SHP77 treated with DMSO at 0.1 percent for 48 hours (cell line): ENCODE results near the gene PRR19.

ENCODE experiments used
- DNase-seq: peaks from one replicate; lab custom pipeline; 2025; lab: John Stamatoyannopoulos, UW

The PRR19 gene

DNA sequence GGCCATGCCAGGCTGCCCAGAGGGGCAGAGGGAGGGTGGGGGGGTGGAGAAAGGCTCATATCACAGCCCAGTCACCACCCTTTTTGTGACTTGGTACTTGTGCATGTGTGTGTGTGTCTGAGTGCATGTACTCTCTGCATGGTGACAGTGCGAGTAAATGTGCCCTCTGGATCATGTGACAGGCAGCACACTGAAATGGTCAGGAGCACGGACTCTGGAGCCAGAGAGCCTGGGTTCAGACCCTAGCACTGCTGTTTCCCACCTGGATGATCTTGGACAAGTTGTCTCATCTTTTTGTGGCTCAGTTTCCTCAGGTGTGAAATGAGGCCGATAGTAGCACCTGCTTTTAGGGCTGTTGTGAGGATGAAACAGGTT, 30.9 kb upstream of the PRR19 start:
- DNase-seq = no peak

DNA sequence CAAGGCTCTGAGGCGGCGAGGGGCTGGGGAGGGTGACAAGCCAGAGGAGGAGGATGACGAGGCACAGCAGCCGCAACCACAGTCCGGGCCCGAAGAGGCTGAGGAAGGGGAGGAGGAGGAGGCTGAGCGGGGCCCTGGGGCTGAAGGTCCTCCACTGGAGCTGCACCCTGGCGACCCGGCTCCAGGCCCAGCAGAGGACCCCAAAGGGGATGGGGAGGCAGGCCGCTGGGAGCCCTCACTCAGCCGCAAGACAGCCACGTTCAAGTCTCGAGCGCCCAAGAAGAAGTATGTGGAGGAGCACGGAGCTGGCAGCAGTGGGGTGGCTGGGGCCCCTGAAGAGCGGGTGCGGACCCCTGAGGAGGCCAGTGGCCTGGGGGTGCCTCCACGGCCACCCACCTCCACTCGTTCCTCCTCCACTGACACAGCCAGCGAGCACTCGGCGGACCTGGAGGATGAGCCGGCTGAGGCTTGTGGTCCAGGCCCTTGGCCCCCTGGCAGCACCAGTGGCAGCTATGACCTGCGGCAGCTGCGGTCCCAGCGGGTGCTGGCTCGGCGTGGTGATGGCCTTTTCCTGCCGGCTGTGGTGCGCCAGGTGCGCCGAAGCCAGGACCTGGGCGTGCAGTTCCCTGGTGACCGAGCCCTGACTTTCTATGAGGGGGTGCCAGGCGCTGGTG, 29.9 kb upstream of the PRR19 start:
- DNase-seq = no peak

DNA sequence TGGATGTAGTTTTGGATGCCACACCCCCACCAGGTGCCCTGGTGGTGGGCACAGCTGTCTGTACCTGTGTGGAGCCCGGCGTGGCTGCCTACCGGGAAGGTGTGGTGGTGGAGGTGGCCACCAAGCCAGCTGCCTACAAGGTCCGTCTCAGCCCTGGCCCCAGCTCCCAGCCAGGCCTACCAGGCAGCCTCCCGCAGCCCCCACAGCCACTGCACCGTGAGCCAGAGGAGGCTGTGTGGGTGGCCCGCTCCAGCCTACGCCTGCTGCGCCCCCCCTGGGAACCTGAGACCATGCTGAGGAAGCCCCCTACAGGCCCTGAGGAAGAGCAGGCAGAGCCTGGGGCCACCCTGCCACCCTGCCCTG, 29.4 kb upstream of the PRR19 start:
- no peak for DNase-seq

GRCh38 chr19:42272989-42273406, 28.9 kb upstream of the PRR19 start:
- no peak for DNase-seq

DNA sequence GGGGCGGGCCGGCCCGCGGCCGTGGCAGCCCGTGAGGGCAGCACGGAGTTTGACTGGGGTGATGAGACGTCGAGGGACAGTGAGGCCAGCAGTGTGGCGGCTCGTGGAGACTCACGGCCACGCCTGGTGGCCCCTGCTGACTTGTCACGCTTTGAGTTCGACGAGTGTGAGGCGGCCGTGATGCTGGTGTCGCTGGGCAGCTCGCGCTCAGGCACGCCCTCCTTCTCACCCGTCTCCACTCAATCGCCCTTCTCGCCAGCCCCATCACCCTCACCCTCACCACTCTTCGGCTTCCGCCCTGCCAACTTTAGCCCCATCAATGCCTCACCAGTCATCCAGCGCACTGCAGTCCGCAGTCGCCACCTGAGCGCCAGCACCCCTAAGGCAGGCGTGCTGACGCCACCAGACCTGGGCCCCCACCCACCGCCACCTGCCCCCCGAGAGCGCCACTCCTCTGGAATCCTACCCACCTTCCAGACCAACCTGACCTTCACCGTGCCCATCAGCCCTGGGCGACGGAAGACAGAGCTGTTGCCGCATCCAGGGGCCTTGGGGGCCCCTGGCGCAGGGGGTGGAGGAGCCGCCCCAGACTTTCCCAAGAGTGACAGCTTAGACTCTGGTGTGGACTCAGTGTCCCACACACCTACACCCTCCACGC, 28.4 kb upstream of the PRR19 start:
- DNase-seq = no peak

DNA sequence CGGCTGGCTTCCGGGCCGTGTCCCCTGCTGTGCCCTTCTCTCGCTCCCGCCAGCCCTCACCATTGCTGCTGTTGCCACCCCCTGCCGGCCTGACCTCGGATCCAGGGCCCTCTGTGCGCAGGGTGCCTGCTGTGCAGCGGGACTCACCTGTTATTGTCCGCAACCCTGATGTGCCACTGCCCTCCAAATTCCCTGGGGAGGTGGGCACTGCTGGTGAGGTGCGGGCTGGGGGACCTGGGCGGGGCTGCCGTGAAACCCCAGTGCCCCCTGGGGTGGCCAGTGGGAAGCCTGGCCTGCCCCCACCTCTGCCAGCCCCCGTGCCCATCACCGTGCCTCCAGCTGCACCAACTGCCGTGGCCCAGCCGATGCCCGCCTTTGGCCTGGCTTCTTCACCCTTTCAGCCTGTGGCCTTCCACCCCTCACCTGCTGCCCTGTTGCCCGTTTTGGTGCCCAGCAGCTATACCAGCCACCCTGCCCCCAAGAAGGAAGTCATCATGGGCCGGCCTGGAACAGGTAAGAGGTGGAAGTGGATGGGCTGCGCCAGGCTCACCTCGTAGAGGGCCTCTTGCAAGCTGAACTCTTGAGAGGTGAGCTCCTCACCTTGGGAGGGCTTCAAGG, 27.8 kb upstream of the PRR19 start:
- no peak for DNase-seq

GRCh38 chr19:42275103-42275502, 26.8 kb upstream of the PRR19 start:
- DNase-seq = no peak

- DNase-seq = no peak
Observed at GRCh38 chr19:42275517-42275916, 26.4 kb upstream of the PRR19 start.

- no peak for DNase-seq
Observed at GRCh38 chr19:42276284-42276683, 25.6 kb upstream of the PRR19 start.

GRCh38 chr19:42276821-42277220, 25.1 kb upstream of the PRR19 start:
- no peak for DNase-seq

GRCh38 chr19:42277821-42278451, 24.0 kb upstream of the PRR19 start:
- no peak for DNase-seq

DNA sequence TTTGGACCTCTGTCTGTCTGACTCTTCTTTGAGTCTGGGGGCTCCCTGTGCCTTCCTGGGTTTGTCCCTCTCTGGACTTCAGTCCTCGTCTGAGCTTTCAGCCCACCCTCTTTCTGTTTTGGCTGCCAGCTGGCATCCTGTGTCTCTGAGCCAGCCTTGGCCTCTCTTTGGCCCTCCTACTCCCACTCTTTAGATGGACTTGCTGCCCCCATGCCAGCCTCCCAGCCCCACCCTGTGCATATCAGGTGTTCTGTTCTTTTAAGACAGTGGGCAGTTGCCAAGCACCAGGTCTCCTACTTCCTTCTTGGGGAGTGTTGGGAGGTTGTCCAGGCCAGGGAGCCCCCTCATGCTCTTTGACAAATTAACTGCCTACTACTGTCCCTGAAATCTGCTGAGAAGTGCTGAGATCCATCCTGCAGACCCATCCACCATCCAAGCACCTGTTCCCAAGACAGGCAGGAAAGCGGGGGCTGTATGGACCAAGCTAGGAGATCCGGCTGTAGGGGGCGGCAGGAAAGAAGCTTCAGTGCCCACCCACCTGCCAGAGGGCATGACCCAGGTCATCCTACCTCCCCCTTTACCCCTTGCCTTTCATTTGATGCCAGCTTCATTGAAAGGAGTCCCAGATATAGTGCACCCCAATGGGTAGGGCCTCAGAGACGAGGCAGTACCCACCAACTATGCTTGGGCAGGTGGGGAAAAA, 23.3 kb upstream of the PRR19 start:
- DNase-seq = no peak

- DNase-seq = no peak
Observed at GRCh38 chr19:42279155-42279901, 22.6 kb upstream of the PRR19 start.

DNA sequence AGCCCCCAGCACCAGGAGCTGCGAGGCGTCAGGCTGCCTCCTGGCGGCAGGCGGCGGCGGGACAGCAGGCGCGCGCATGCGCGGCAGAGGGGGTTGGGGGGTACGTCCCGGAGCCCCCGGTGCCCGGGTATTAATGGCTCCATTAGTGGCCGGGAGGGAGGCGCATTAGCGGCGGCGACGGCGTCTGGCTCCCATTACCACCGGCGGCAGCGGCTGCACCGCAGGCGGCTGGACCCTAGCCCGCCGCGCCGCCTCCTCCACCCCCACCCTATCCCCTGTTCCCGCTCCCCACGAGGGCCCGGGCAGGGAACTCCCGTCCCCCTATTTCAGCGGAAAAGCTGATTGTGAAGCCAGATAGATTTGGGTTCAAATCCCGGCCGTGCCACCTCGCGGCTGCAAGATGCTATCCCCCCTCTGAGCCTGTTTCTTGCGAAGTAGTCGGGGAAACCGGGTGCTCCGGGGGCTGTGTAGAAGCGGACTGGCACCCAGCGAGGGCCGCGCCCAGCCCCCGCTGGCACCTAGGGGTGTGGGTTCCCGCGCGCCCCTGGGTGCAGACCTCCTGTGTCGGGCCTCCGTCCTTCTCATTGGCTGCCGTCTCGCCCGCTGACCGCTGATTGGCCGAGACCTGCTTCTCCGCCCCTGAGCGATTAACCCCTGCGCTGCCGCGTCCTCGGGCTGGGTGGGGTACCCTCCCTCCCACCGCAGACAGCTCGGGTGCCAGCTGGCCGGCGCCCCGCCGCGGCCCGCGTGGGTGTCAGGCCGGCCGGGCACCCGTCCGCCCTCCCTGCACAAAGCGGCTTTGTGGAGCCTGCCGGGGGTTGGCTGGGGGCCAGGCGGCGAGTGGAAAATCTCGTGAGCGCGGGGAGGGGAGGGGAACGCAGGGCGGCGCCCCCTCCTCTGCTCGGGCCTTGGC, 21.8 kb upstream of the PRR19 start:
- DNase-seq = peak; percentile 86

DNA sequence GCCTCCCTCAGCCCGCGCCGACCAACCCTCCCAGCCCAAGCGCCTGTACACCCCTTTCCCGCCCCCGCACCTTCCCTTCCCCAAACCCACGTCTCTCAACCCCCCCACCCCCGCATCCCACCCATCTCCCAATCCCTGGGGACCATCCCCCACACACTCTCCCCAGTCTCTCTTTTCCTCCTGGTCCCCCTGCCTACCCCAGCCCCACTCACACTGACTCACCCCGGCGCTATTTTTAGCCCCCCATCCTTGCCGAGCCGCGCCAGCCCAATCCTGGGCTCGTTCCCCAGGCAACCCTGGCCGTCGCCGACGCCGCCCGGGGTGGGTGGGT, 21.2 kb upstream of the PRR19 start:
- DNase-seq = no peak

DNA sequence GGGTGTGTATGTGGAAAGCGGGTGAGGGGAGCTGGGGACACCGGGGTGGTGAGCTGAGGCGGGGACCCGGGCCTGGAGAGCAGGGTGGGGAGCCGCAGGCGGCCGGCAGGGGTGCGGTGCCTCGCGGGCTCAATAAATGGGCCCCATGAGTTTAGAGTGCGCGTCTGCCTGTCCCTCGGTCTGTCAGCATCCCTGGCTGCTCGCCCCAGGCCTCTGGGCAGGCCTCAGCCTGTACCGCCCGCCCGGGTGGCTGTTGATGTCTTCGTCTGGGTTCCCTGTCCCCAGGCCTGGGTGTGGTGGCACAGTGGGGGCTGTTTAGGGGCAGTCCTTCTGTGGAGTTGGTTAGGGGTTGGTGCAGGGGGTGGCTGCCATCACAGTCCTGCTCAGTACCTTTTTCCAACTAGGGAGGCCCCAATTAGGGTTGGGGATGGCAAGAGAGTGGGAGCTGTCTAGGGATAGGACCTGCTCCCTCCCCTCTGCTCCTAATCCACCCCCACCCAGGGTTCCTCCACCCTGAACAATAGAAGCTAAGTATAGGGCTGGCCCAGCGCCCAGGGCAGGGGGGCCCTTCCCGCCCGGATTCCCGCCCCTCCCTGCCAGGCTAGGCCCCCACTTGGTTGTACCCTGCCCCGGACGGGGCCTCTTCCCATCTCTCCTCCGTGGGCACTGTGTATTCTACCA, 20.6 kb upstream of the PRR19 start:
- DNase-seq = no peak

DNA sequence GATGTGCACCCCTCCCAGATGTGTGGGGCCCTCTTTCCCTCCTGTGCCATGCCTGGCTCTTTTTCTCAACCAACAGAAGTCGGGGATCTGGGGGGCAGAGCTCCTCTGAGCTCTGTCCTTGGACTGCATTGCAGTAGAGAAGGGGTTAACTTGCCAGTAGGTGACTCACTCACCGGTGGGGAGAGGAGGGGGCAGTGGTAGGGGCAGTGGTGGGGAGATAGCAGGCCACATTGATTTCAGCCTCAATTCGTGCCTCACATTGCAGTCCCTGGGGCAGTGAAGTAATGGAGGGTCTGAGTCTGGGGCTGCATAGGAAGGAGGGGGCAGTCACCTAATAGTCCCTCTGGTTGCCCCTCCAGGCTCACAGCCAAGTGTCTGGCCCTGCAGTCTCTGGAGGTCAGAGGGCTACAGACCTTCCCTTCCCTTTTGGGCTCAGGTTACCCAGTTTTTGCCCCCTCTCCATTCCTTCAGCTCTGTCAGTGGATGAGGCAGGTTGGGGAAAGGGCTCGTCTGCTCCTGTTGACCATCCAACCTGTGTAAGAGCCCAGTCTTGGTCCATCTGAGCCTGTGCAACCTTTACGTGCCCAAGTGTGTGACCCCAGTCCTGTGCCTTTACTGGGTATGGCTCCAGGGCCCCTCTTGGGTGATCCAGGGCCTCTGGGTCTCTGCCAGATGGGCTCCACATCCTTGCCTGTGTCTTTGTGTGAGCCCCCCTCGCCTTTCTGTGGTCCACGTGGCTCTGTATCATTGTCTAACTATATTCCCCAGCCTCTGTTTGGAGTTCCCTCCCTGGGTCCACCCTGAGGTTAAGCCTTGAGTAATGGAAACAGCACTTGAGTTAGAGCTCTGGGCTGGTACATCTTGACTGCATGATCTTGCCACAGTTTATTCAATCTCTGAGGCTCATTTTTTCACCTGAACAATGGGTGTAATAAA, 19.8 kb upstream of the PRR19 start:
- no peak for DNase-seq

- DNase-seq = no peak
Observed at GRCh38 chr19:42282819-42283187, 19.1 kb upstream of the PRR19 start.
